Measurements from ENCODE around the gene PKLR. TPM values are rescaled to one million over a fixed set of nuclear protein-coding genes. Genes with fewer than 3 reads are reported as not detected.

Gene PKLR
- total and polyA plus RNA-seq, 2 of the 8 experiments (the other 6 are each of a cell fraction or from before 2014, with no cell fraction given) = 2.3 to 7.5 TPM

DNA sequence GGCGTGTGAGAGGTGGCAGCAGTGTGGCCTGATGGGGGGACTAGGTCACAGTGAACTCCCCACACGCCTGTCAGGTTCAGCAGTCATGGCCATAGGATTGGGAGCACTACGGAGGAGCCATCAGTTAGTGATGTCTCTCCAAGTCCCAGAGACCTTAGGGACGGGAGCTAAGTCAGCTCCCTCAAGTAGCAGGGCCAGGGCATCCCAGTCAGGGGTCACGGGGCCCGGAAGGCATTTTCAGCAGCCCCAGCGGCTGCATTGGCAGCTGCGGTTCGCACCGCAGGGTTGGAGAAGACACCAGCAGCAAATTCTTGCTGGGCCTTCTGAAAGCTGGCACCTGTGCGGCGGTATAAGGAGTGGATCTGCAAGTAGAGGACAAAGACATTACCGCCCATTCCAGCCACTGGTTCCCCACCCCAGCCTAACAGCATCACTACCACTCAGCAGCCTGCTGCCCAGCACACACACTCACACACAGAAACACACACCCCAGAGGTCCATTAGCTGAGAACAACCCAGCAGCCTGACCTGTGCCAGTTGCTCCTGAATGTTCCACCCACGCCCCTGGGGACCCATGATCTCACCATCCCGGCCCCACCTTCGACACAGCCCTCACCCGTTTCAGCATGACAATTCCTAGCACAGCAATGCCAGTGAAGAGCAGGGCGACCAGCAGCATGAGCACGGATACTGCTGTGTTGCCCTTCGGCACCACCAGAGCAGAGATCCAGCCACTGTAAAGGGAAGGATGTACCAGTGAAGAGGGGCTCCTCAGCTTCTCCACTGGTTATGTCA, 45.0 kb downstream of the PKLR start:
- POLR2A ChIA-PET (ENCODE audit: partially characterized antibody) = interaction anchor here (0.5 to 3.0 kb wide), 13 partner anchors 9 to 1421 kb away, joined by 3 to 19 read pairs (median 6); partner anchors contain the start of genes CLK2, HCN3, MTX1 and RUSC1
- H3K4me3 ChIP-seq (ENCODE audit: extremely low read depth in 1 of 4, insufficient read depth in 2 of 4, low read depth in 3 of 4, low read length in 4 of 4) = peak overlapping the region; percentile 57 to 91 (median 76); a peak in 6 of 8 replicates

More for the DNA sequence above, 45.0 kb downstream of the PKLR start:
- peak overlapping the region; percentile 41 for H4K91ac ChIP-seq (replicated peaks; ENCODE audit: insufficient read length, low read length)
- H2BK15ac ChIP-seq (ENCODE audit: low read length) = no peak overlapping the region; the same call in 1 of the 2 replicates
- H2BK20ac ChIP-seq (ENCODE audit: low read length) = no peak overlapping the region
- no peak overlapping the region; a peak in 1 of 7 replicates for H3K9ac ChIP-seq (replicated peaks in 1 of 4; ENCODE audit: extremely low read depth in 1 of 4, low read depth in 3 of 4, low read length in 3 of 4)
- peaks cover 0 to 14% of the 10 kb centered on the region in 2 experiments; a peak in 1 of 4 replicates for H3K79me2 ChIP-seq (ENCODE audit: control insufficient read depth in 1 of 2, insufficient read depth in 2 of 2, low read length in 2 of 2)
- H4K20me1 ChIP-seq (replicated peaks in 1 of 2; ENCODE audit: control insufficient read depth in 1 of 2, insufficient read depth in 2 of 2, low read length in 2 of 2) = peaks cover 0 to 4% of the 10 kb centered on the region in 2 experiments
- H3K14ac ChIP-seq (ENCODE audit: insufficient read length) = no peak overlapping the region
- H2BK5ac ChIP-seq (ENCODE audit: low read depth, low read length) = no peak overlapping the region; the same call in 1 of the 2 replicates
- H3K27ac ChIP-seq (ENCODE audit: low read depth, low read length) = no peak overlapping the region
- no peak overlapping the region for H3K23ac ChIP-seq (ENCODE audit: insufficient read length)
- H2BK12ac ChIP-seq (ENCODE audit: low read depth, low read length) = 0 out of 2 replicates have a peak overlapping the region, but pooled peaks have one; percentile 27
- no peak overlapping the region for H2AK5ac ChIP-seq (ENCODE audit: low read depth, low read length)
- no peak overlapping the region for H3K18ac ChIP-seq (ENCODE audit: extremely low read depth, low read length)
- no peak overlapping the region for H4K5ac ChIP-seq (ENCODE audit: insufficient read length, low read depth, low read length)
- no peak overlapping the region for H2BK120ac ChIP-seq (replicated peaks; ENCODE audit: low read depth, low read length)
- CTCF ChIA-PET (ENCODE audit: partially characterized antibody) = interaction anchor here (0.8 to 15.2 kb wide), 7 partner anchors 9 to 66 kb away, joined by 3 to 227 read pairs (median 5); partner anchors contain the start of genes CLK2, FDPS and RUSC1
- TF ChIP-seq POLR2AphosphoS5 (IDR thresholded peaks at IDR 0.05; ENCODE audit: low read depth, low read length) = no peak
- TF ChIP-seq SRF (IDR thresholded peaks at IDR 0.05; ENCODE audit: low read depth, low read length) = no peak
- TF ChIP-seq SP2 (IDR thresholded peaks at IDR 0.05; ENCODE audit: low read length) = no peak
- no peak for TF ChIP-seq CREB1 (IDR thresholded peaks at IDR 0.05)
- TF ChIP-seq PHF8 (conservative IDR thresholded peaks at IDR 0.05; ENCODE audit: low read depth, low read length) = 0 out of 2 replicates have a peak, but pooled peaks have one; percentile 7
- peaks cover 0 to 6% (median 2%) of the 10 kb centered on the region in 4 experiments; a peak in 2 of 8 replicates for H3K36me3 ChIP-seq (ENCODE audit: control insufficient read depth in 2 of 4, insufficient read depth in 4 of 4, low read length in 3 of 4)
- no peaks in the 10 kb centered on the region for H3K27me3 ChIP-seq (replicated peaks in 1 of 4; ENCODE audit: control insufficient read depth in 3 of 4, extremely low read depth in 1 of 4, insufficient read depth in 3 of 4, low read length in 3 of 4)
- FAIRE-seq (no peak), DNase-seq (ENCODE audit: low read depth in 1 of 2, low spot score in 2 of 2) (peak in 1 of 2 experiments; percentile 48)
- H3K4ac ChIP-seq (replicated peaks; ENCODE audit: insufficient read length, low read depth, low read length) = peak overlapping the region; percentile 51
- H3K9me3 ChIP-seq (ENCODE audit: insufficient read depth in 2 of 2, low read depth in 1 of 2, low read length in 1 of 2) = no peaks in the 10 kb centered on the region
- H3K4me2 ChIP-seq (ENCODE audit: insufficient read depth in 1 of 2, low read depth in 2 of 2, low read length in 2 of 2) = peak overlapping the region; percentile 79 to 88
- peaks cover 5 to 24% (median 17%) of the 10 kb centered on the region in 4 experiments for H3K4me1 ChIP-seq (replicated peaks in 1 of 4; ENCODE audit: control insufficient read depth in 3 of 4, insufficient read depth in 4 of 4, low read length in 3 of 4)
- no peak overlapping the region for H3K56ac ChIP-seq (replicated peaks; ENCODE audit: insufficient read length, low read depth, low read length)
- H2AFZ ChIP-seq (ENCODE audit: low read length) = no peak overlapping the region
- WGBS, 2 experiments (ENCODE audit: extremely low coverage in 1 of 2, insufficient coverage in 1 of 2, insufficient read length in 1 of 2, insufficient replicate concordance in 2 of 2, low coverage in 1 of 2, low lambda C conversion rate in 2 of 2, missing lambda C conversion rate in 1 of 2) = 84% methylated on average over 20 of the region's 20 CpGs; no CpG with 5 or more reads in 1 of the 2 experiments
- peaks cover 12% of the 10 kb centered on the region; the same call in 1 of the 2 replicates for H3K23me2 ChIP-seq (ENCODE audit: low read depth, low read length)
- peaks cover 3% of the 10 kb centered on the region; the same call in 1 of the 2 replicates for H3K79me1 ChIP-seq (ENCODE audit: low read depth, low read length)
- H4K8ac ChIP-seq (ENCODE audit: extremely low read depth, insufficient read depth, low read length) = no peak overlapping the region; the same call in 1 of the 2 replicates

Data from H1 (cell line).